Measurements from ENCODE around the gene TTC3. TPM values are rescaled to one million over a fixed set of nuclear protein-coding genes. Genes with fewer than 3 reads are reported as not detected.
A peak's percentile ranks its signal among the peaks of the same experiment; 100 is the strongest.

The TTC3 gene, protein sequence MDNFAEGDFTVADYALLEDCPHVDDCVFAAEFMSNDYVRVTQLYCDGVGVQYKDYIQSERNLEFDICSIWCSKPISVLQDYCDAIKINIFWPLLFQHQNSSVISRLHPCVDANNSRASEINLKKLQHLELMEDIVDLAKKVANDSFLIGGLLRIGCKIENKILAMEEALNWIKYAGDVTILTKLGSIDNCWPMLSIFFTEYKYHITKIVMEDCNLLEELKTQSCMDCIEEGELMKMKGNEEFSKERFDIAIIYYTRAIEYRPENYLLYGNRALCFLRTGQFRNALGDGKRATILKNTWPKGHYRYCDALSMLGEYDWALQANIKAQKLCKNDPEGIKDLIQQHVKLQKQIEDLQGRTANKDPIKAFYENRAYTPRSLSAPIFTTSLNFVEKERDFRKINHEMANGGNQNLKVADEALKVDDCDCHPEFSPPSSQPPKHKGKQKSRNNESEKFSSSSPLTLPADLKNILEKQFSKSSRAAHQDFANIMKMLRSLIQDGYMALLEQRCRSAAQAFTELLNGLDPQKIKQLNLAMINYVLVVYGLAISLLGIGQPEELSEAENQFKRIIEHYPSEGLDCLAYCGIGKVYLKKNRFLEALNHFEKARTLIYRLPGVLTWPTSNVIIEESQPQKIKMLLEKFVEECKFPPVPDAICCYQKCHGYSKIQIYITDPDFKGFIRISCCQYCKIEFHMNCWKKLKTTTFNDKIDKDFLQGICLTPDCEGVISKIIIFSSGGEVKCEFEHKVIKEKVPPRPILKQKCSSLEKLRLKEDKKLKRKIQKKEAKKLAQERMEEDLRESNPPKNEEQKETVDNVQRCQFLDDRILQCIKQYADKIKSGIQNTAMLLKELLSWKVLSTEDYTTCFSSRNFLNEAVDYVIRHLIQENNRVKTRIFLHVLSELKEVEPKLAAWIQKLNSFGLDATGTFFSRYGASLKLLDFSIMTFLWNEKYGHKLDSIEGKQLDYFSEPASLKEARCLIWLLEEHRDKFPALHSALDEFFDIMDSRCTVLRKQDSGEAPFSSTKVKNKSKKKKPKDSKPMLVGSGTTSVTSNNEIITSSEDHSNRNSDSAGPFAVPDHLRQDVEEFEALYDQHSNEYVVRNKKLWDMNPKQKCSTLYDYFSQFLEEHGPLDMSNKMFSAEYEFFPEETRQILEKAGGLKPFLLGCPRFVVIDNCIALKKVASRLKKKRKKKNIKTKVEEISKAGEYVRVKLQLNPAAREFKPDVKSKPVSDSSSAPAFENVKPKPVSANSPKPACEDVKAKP (N-terminal part only)
- polyA plus RNA-seq (2012; ENCODE audit: insufficient read depth, insufficient read length, low read depth), result 50.1 TPM

DNA sequence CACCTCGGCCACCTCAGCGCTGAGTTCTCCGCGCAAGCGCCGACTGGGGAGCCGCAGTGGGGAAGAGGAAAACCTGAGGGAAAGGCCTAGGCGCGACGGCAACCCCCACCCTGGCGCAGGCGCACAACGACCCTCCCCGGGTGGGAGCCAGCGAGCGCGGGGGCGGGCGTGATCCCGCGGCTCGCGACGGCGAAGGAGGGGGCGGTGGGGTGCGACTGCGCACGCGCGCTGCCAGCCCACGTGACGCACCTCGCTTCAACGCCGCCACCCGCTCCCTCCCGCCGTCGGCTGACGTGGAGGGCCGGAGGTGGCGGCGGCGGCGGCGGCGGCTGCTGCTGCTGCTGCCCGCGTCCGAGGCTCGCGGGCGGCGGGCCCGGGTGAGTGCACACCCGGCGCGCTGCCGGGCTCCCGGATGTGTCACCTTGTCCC is at the start of gene TTC3, which contains the start of gene PIGP:
Gene TTC3, plus strand, starts transcription at position 267 of the 429 bp plus-strand sequence. CDS start 14,004 bp downstream, outside the sequence.
Gene PIGP, minus strand, starts transcription at position 84 of the 429 bp plus-strand sequence. CDS start 556 bp downstream, outside the sequence.
- TF ChIP-seq, protein P1, sequence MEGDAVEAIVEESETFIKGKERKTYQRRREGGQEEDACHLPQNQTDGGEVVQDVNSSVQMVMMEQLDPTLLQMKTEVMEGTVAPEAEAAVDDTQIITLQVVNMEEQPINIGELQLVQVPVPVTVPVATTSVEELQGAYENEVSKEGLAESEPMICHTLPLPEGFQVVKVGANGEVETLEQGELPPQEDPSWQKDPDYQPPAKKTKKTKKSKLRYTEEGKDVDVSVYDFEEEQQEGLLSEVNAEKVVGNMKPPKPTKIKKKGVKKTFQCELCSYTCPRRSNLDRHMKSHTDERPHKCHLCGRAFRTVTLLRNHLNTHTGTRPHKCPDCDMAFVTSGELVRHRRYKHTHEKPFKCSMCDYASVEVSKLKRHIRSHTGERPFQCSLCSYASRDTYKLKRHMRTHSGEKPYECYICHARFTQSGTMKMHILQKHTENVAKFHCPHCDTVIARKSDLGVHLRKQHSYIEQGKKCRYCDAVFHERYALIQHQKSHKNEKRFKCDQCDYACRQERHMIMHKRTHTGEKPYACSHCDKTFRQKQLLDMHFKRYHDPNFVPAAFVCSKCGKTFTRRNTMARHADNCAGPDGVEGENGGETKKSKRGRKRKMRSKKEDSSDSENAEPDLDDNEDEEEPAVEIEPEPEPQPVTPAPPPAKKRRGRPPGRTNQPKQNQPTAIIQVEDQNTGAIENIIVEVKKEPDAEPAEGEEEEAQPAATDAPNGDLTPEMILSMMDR (IDR thresholded peaks at IDR 0.05; ENCODE audit: low read depth, low read length), result no peak
- Histone ChIP-seq H3K4me3 (ENCODE audit: low read depth, low read length) (peak within 1 kb of the TSS; percentile 94), H3K9me3 (no peaks in the 10 kb centered on the region), H3K36me3 (no peaks in the 10 kb centered on the region; the same call in 1 of the 2 replicates), H3K4me1 (peaks cover 5% of the 10 kb centered on the region), H3K27me3 (no peaks in the 10 kb centered on the region)
- peak; percentile 97 for DNase-seq

DNA sequence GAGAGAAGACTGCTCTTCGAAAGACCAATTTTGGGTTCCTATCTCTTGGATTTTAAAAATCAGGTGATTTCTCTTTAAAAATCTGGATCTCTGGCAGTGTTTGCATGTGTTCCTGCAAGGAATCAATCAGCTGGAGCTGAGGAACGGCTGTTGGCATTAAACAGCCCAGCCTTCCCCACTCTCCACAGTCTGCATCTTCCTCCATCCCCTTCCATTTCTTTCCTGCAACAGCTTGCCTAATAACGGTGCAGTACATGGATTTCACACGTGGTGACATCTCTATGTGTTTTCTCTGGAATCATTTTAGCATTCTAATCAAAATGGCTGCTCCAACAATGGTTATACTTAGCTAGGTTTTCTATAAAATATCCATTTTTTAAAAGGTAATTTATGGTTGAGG is 46.6 kb upstream of the TTC3 start:
- no peak for DNase-seq
- Histone ChIP-seq H3K4me1 (no peaks in the 10 kb centered on the region), H3K27me3 (no peaks in the 10 kb centered on the region), H3K9me3 (no peaks in the 10 kb centered on the region; the same call in 1 of the 2 replicates), H3K4me3 (ENCODE audit: low read depth, low read length) (no peak overlapping the region), H3K36me3 (no peaks in the 10 kb centered on the region)
- TF ChIP-seq, protein P1 (IDR thresholded peaks at IDR 0.05; ENCODE audit: low read depth, low read length), result no peak

DNA sequence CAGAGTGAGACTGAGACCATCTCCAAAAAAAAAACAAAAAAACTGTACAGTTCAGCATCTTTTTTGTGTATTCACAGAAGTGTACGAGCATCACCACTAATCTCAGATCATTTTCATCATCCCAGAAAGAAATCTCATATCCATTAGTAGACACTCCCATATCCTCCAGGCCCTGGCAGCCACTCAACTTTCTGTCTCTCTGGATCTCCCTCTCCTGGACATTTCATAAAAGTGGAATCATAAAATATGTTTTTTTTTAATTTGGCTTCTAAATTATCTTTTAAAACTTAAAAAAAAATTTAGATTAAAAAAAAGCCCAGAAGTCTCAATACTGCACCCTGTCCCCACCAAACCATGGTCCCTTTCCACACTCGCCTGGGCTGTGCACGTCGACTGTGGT is 44.5 kb upstream of the TTC3 start:
- no peaks in the 10 kb centered on the region for H3K27me3 ChIP-seq
- TF ChIP-seq, protein P1 (IDR thresholded peaks at IDR 0.05; ENCODE audit: low read depth, low read length), result peak; percentile 17; the same call in 1 of the 2 replicates
- H3K4me1 ChIP-seq, result no peaks in the 10 kb centered on the region
- no peaks in the 10 kb centered on the region; the same call in 1 of the 2 replicates for H3K9me3 ChIP-seq
- no peaks in the 10 kb centered on the region for H3K36me3 ChIP-seq
- no peak for DNase-seq
- no peak overlapping the region for H3K4me3 ChIP-seq (ENCODE audit: low read depth, low read length)

GRCh38 chr21:37030864-37031263 is 42.2 kb upstream of the TTC3 start:
- no peaks in the 10 kb centered on the region for H3K4me1 ChIP-seq
- no peaks in the 10 kb centered on the region; the same call in 1 of the 2 replicates for H3K9me3 ChIP-seq
- TF ChIP-seq, protein P1 (IDR thresholded peaks at IDR 0.05; ENCODE audit: low read depth, low read length), result no peak
- no peaks in the 10 kb centered on the region for H3K36me3 ChIP-seq
- no peak overlapping the region for H3K4me3 ChIP-seq (ENCODE audit: low read depth, low read length)
- H3K27me3 ChIP-seq, result no peaks in the 10 kb centered on the region
- DNase-seq, result no peak

- no peaks in the 10 kb centered on the region for H3K4me1 ChIP-seq
- H3K36me3 ChIP-seq, result no peaks in the 10 kb centered on the region
- TF ChIP-seq, protein P1 (IDR thresholded peaks at IDR 0.05; ENCODE audit: low read depth, low read length), result no peak
- no peaks in the 10 kb centered on the region; the same call in 1 of the 2 replicates for H3K9me3 ChIP-seq
- DNase-seq, result no peak
- H3K27me3 ChIP-seq, result no peaks in the 10 kb centered on the region
- H3K4me3 ChIP-seq (ENCODE audit: low read depth, low read length), result no peak overlapping the region
These were observed 40.8 kb upstream of the TTC3 start for GRCh38 chr21:37032293-37032692.

Measured in BE2C (cell line).